Activated naive CD4-positive, alpha-beta T cell treated with anti-CD3 and anti-CD28 coated beads, Interleukin-2, amount 50 U/mL, for 16 hours (primary cell): ENCODE measurements around the gene XKRX.
A peak's percentile ranks its signal among the peaks of the same experiment; 100 is the strongest.

Experiments used
- DNase-seq: peaks from one replicate; pipeline ENCODE4 v3.0.0-alpha.2; 2020

The XKRX gene

DNA sequence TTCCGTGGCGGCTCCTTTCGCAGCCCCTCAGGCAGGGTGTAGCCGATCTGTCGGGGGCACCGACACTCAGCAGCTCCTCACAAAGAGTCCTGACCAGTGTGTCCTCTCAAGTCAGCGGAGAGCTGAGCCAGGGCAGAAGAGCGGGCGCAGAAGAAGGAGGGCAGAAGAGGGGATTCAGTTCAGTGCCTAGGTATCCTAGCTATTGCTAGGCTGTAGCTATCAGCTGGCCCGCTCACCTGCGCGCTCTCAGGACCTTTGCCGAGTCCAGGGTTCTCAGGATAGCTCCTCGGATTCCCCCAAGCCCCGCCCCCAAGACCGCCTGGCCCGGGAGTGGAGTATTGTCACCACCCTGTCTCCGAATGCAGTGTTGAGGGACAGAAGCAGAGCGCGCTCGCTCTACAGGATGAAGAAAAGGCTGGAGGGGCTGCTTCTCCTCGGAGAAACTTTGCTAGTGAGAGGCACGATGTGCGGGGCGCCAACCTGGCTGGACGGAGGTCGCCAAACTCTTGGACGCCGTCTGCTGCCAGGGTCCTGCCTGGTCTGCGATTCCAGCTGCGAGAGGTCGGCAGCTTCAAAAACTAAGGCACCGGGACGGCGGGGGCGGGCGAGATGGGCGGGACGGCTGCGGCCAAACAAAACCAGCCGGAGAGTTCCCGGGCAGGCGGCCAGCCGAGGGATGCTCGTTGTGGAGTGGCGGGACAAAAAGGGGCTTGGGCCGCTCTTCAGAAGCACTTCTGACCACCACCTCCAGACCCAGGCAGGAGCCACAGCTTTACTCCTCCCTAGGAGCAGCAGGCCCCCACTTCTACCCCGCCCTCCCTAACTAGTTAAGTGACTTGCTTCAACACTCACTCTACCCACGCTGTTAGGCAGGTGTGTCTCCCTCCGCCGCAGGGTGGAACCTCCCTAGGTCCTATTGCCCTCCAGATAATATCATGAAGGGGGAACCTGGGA, at the start of gene XKRX:
Gene XKRX, minus strand, starts transcription at position 258 of the 954 bp plus-strand sequence. CDS start 613 bp downstream, outside the sequence.
- peak; percentile 55 for DNase-seq

DNA sequence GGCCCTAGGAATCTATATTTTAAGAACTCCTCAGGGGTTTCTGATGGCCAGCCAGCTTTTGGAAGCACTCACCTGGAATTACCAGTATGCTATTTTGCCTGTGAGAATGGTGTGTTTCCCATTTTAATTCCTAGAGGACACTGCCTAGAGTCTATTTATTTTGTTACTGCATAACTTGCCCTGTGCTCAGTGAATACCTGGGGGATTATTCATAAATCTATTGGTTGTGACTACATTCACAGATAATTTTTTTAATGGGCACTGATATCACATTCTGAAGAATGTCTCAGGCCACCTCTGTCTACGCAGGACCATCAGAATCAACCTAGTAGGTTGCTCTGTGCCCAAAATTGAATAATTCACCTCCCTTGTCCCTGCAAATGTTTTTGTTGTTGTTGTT, 47.5 kb upstream of the XKRX start:
- no peak for DNase-seq

GRCh38 chrX:100975212-100975611, 46.5 kb upstream of the XKRX start:
- DNase-seq, result no peak

GRCh38 chrX:100973411-100973810, 44.7 kb upstream of the XKRX start:
- no peak for DNase-seq

GRCh38 chrX:100969936-100970335, 41.2 kb upstream of the XKRX start:
- no peak for DNase-seq

- DNase-seq, result no peak
These were observed 40.7 kb upstream of the XKRX start, which contains the start of gene ARL13A for GRCh38 chrX:100969408-100969807. Gene ARL13A, plus strand, starts transcription at chrX:100969708. Its CDS starts 3,982 bp downstream, at chrX:100973690.

GRCh38 chrX:100964362-100964761, 35.6 kb upstream of the XKRX start:
- DNase-seq, result no peak

DNA sequence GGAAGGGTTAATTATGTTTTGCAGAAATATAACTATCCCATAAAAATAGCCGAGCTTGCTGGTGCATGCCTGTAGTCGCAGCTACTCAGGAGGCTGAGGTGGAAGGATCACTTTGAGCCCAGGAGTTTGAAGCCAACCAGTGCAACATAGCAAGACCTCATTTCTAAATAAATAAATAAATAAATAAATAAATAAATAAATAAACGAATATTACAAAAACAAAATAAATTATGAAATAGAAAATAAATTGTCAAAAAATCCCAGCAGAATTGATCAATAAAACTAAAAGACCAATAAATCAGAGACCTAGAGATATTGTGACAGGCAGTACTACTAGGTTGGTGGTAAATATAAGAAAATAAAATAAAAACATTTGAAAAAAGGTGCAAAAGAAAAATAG, 34.1 kb upstream of the XKRX start:
- no peak for DNase-seq

GRCh38 chrX:100948557-100948956, 19.8 kb upstream of the XKRX start:
- DNase-seq, result no peak

DNA sequence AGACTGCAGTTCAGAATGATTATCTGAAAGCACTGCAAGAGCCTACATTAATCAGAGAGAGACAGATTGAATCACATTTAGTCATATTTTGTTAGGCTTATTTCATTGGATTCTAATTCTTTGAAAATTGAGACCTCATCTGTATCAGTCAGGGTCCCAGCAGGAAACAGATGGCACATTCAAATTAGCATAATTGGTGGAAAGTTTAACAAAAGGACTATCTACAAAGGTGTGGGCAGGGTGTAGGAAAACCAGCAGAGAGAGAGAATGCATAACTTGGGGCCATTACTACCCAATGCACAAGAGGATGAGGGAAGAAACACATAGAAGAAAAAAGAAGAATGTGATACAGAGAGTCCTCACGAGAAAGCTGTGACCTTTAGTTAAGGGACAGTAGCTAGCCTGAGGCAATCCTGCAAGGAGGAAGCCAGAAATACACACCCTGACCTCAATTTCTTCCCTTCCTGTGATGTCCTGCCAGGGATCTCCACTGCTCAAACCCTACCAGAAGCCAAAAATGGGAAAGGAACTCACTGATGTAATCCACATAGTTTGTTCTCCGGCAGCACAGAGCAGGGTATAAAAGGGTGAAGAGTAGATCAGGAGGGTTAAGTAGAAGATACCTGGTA, 17.7 kb upstream of the XKRX start:
- no peak for DNase-seq

DNA sequence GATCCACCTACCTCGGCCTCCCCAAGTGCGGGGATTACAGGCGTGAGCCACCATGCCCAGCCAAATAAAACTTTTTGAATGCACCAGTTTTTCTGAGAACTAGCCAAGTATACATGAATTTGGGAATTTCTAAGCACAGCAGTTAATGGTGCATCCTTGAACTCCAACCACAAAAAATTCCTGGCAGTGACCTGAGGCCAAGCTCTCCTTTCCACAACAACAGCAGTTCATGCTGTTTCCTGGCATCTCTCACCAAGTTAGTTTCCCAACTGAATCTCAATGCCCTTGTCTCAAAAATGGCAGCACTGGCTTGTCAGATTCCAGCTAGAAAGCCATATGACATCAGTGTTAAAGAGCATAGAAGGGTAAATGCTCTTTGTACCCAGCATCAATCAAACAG, 15.9 kb upstream of the XKRX start:
- no peak for DNase-seq

GRCh38 chrX:100939333-100939732, 10.6 kb upstream of the XKRX start:
- DNase-seq, result no peak

DNA sequence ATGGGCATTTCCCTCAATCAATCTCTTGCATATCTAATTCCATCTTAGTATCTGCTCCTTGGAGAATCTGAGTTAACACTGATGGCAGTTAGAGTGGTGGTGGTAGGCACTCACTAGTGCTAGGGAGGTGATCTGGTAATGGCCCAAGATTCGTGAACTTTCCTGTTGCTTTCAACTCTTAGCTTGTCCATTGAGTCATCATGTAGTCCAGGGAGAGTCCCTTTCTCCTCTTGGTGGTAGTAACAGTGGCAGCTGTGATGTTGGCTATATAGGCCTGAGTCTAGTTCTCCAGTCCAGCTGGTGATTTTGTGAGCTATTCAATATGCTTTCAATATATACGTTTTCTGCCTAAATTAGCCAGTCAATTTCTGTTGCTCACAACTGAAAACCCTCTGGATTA, 7.0 kb upstream of the XKRX start:
- no peak for DNase-seq

DNA sequence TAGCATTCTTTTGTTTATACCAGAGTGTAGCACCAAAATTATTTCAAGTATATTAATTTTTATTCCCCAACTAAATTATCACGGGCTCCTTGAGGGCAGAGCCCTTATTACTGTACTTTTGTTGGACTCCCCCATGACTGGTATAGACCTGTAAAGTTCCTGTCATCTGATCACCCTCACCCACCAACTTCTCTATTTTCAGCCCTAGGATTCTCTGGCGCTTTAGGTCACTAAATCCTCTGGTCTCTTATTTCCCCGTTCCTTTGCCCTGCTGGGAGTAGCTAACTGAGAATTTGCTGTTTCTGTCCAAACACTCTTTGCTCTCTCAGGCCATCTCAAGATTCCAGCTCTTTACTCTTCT, 3.2 kb upstream of the XKRX start:
- DNase-seq, result no peak

GRCh38 chrX:100931218-100931924, 2.7 kb upstream of the XKRX start:
- DNase-seq, result no peak

DNA sequence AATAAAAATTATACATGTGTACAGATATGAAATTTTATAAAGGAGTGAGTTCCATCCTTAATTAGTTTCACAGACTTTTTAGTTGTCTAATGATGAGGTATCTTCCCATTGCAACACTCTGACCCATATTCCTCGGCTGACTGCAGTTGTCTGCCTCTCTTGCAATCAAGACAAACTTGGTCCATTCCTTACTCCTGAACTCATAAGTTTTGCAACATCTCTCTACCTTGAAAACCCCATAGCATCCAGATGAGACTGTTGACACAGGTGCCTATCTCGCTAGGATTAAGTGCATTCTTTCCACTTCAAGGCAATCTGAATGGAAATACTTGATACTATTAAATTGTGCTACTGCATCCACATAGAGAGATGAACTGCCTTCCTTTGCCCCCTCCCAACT, 2.3 kb downstream of the XKRX start:
- no peak for DNase-seq

DNA sequence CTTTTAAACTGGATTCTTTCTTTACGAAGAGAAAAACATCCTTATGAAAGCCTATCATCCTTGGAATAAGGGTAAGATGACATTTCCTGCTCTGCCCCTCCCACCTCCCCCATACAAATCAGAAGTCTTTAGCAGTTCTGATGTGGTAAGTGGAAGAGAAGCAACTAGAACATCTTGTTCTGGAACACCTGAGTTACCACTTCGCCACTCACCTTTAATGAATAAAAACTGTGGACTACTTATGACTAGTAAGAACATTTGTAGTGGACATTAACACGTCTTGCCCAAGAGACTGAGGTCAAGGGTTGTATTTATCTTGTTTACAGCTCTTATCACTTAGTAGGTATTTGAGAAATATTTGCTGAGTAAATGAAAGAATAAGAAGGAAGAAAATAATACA, 4.3 kb downstream of the XKRX start:
- no peak for DNase-seq

DNA sequence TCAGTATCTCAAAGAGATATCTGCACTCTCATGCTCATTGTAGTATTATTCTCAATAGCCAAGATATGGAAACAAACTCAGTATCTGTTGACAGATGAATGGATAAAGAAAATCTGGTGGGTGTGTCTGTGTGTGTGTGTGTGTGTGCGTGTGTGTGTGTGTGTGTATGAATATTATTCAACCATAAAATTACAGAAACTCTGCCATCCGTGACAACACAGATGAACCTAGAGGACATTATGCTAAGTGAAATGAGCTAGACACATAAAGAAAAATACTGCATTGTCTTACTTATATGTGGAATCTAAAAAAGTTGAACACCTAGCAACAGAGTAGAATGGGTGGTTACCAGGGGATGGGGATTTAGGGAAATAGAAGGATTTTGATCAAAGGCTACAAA, 13.2 kb downstream of the XKRX start:
- DNase-seq, result no peak

GRCh38 chrX:100913111-100913510, 15.6 kb downstream of the XKRX start:
- DNase-seq, result no peak

DNA sequence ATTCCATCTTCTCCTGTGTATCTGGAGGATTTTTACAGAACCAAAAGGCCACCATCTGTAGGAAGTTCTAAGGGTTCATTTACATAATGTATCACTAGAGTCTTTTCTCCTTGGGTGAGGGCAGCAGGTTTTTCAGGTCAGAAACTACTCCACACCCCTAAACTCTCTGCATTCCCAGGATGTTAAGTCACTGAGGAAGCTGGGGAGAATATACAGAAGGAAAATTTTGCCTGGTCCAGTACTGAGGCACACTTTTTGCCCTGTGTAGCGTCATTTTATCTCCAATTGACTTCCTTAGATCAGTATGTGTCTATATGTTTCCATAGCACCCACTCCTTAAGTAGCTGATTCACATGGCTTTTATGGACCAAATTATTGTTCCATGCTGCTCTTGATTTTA, 17.0 kb downstream of the XKRX start:
- no peak for DNase-seq

DNA sequence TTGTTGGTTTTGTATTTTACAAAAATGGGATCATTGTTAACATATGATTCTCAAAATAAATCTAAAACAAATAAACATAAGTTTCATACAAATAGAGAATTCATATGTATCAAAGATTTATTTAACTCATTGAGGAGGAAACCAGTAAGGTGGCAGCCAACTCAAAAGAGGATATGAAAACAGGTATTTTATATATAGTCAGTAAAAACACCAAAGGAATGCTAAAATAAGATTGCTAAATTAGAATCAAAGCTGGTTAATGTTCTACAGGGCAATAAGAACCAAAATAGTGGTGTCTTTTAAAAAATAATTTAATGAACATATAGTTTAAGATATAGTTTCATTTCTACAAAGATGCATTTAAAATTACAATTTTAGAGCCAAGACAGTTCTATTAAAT, 23.1 kb downstream of the XKRX start:
- no peak for DNase-seq

DNA sequence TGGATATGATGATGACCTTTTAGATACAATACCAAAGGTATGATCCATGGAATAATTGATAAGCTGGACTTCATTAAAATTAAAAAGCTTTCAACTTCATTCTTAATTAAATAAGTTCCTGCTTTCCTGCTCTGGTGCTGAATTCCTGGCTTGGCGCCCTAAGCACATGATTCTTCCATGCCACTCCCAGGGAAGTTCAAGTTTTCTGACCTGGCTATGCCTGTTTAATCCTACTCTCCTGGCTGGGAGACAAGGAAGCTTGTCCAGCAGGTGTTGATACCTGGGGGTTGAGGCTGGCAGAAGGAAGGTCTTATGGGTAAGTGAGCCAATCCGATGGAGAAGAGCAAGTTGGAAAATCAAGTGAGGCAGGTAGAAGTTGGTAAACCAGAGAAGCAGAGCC, 24.3 kb downstream of the XKRX start:
- no peak for DNase-seq

GRCh38 chrX:100895365-100896075, 33.2 kb downstream of the XKRX start:
- peak; percentile 11 for DNase-seq
